ENCODE measurements around the gene OR2W3. TPM values are rescaled to one million over a fixed set of nuclear protein-coding genes. Genes with fewer than 3 reads are reported as not detected.

Gene OR2W3
- polyA plus RNA-seq, 2 of the 4 experiments (the other 2 are of a cell fraction): not detected

DNA sequence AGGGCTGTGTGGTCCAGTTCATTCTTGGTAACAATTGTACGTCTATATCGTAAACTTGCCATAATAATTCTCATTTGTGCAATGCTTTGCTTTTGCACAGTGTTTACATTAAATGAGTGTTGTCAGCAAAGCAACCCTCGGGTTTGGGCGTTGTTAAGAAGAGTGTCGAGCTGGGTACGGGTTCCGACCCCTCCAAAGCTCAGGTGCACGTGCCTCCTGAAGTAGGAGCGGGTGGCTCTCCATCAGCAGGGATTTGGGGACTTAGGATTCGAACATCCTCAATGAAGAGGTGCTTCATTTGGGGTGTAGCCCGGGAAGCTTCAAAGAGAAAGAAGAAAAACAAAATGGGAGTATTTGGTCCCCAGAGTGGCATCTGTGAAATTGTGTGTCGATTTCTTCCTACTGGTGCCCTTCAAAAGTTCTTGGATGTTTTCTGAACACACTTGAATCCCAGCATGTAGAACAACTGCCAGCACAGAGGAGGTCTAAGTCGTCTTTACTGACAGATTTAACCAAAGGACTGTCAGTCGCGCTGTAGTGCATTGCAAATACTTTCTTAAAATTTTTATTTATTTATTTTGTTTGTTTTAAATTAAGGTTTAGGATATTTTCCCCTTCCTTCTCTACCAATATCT is 37.3 kb upstream of the OR2W3 start:
- CTCF ChIA-PET: no interaction called here
- WGBS (ENCODE audit: missing lambda C conversion rate): 21% methylated on average over 15 of the region's 15 CpGs
- no peak overlapping the region for H3K27ac ChIP-seq
- no peak overlapping the region for H3K4me3 ChIP-seq
- POLR2A ChIA-PET: no interaction called here
- TF ChIP-seq RFX5 (IDR thresholded peaks at IDR 0.05) (no peak), HOXB5 (CRISPR knock-in tag; IDR thresholded peaks at IDR 0.05) (no peak), MYC (IDR thresholded peaks at IDR 0.05; ENCODE audit: borderline replicate concordance, low read length) (no peak), CBX8 (IDR thresholded peaks at IDR 0.05) (no peak), FOSL2 (IDR thresholded peaks at IDR 0.05) (no peak), FOSL2 (CRISPR knock-in tag; IDR thresholded peaks at IDR 0.05) (no peak), SREBF2 (IDR thresholded peaks at IDR 0.05) (no peak), EHMT2 (IDR thresholded peaks at IDR 0.05; ENCODE audit: low read depth) (no peak), CTCF (IDR thresholded peaks at IDR 0.05) (no peak), RNF2 (IDR thresholded peaks at IDR 0.05; ENCODE audit: borderline replicate concordance, low read depth) (no peak), PHF8 (IDR thresholded peaks at IDR 0.05; ENCODE audit: borderline replicate concordance, low read depth) (no peak), POLR2A (IDR thresholded peaks at IDR 0.05; ENCODE audit: low read length) (no peak), CHD2 (IDR thresholded peaks at IDR 0.05; ENCODE audit: low read length, partially characterized antibody) (no peak)
- no peak overlapping the region for H3K4me2 ChIP-seq
- FAIRE-seq (no peak), ATAC-seq (no peak), DNase-seq (ENCODE audit: low read depth in 1 of 2, low spot score in 1 of 2) (no peak)
- H3K9me3 ChIP-seq: 0 out of 3 replicates have a peak, but pooled peaks cover 5% of the 10 kb centered on the region
- no peaks in the 10 kb centered on the region for H3K4me1 ChIP-seq

GRCh38 chr1:247862756-247863155 is 32.6 kb upstream of the OR2W3 start:
- TF ChIP-seq, protein P1, sequence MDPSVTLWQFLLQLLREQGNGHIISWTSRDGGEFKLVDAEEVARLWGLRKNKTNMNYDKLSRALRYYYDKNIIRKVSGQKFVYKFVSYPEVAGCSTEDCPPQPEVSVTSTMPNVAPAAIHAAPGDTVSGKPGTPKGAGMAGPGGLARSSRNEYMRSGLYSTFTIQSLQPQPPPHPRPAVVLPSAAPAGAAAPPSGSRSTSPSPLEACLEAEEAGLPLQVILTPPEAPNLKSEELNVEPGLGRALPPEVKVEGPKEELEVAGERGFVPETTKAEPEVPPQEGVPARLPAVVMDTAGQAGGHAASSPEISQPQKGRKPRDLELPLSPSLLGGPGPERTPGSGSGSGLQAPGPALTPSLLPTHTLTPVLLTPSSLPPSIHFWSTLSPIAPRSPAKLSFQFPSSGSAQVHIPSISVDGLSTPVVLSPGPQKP (IDR thresholded peaks at IDR 0.05; ENCODE audit: low read depth, low read length): no peak
- TF ChIP-seq BCL3 (IDR thresholded peaks at IDR 0.05): no peak
- TF ChIP-seq MAZ (IDR thresholded peaks at IDR 0.05; ENCODE audit: borderline replicate concordance, low read depth, low read length): no peak
- no peak for TF ChIP-seq EP300 (IDR thresholded peaks at IDR 0.05)
- TF ChIP-seq SMC3 (IDR thresholded peaks at IDR 0.05): no peak
- TF ChIP-seq ZFP36 (IDR thresholded peaks at IDR 0.05; ENCODE audit: borderline replicate concordance, partially characterized antibody): no peak
- TF ChIP-seq CHD2 (IDR thresholded peaks at IDR 0.05; ENCODE audit: low read length, partially characterized antibody): no peak
- TF ChIP-seq TP53 (CRISPR knock-in tag; IDR thresholded peaks at IDR 0.05): no peak
- DNase-seq (ENCODE audit: low read depth in 1 of 2, low spot score in 1 of 2) (no peak), FAIRE-seq (no peak), ATAC-seq (no peak)
- WGBS (ENCODE audit: missing lambda C conversion rate): 14% methylated on average over 4 of the region's 4 CpGs
- Histone ChIP-seq H3K4me2 (no peak overlapping the region), H3K9me3 (0 out of 3 replicates have a peak, but pooled peaks cover 2% of the 10 kb centered on the region), H3K4me3 (no peak overlapping the region), H3K27ac (no peak overlapping the region), H3K4me1 (no peaks in the 10 kb centered on the region)
- CTCF ChIA-PET: no interaction called here
- POLR2A ChIA-PET: no interaction called here

- FAIRE-seq: no peak
- ChIA-PET CTCF (no interaction called here), POLR2A (no interaction called here)
- no peaks in the 10 kb centered on the region for H3K4me1 ChIP-seq
- H3K27ac ChIP-seq: no peak overlapping the region
- no peak overlapping the region for H3K4me3 ChIP-seq
- no peak for ATAC-seq
- DNase-seq (ENCODE audit: low read depth in 1 of 2, low spot score in 1 of 2): no peak
- H3K9me3 ChIP-seq: no peaks in the 10 kb centered on the region; the same call in 2 of the 3 replicates
- no peak overlapping the region for H3K4me2 ChIP-seq
- 42% methylated on average over 17 of the region's 17 CpGs for WGBS (ENCODE audit: missing lambda C conversion rate)
- TF ChIP-seq ZSCAN20 (CRISPR knock-in tag; IDR thresholded peaks at IDR 0.05): no peak
- no peak for TF ChIP-seq CHD4 (IDR thresholded peaks at IDR 0.05; ENCODE audit: borderline replicate concordance)
- TF ChIP-seq, protein P2, sequence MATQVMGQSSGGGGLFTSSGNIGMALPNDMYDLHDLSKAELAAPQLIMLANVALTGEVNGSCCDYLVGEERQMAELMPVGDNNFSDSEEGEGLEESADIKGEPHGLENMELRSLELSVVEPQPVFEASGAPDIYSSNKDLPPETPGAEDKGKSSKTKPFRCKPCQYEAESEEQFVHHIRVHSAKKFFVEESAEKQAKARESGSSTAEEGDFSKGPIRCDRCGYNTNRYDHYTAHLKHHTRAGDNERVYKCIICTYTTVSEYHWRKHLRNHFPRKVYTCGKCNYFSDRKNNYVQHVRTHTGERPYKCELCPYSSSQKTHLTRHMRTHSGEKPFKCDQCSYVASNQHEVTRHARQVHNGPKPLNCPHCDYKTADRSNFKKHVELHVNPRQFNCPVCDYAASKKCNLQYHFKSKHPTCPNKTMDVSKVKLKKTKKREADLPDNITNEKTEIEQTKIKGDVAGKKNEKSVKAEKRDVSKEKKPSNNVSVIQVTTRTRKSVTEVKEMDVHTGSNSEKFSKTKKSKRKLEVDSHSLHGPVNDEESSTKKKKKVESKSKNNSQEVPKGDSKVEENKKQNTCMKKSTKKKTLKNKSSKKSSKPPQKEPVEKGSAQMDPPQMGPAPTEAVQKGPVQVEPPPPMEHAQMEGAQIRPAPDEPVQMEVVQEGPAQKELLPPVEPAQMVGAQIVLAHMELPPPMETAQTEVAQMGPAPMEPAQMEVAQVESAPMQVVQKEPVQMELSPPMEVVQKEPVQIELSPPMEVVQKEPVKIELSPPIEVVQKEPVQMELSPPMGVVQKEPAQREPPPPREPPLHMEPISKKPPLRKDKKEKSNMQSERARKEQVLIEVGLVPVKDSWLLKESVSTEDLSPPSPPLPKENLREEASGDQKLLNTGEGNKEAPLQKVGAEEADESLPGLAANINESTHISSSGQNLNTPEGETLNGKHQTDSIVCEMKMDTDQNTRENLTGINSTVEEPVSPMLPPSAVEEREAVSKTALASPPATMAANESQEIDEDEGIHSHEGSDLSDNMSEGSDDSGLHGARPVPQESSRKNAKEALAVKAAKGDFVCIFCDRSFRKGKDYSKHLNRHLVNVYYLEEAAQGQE (IDR thresholded peaks at IDR 0.05): no peak
- TF ChIP-seq RCOR1 (IDR thresholded peaks at IDR 0.05; ENCODE audit: low read depth, low read length): no peak
- TF ChIP-seq SREBF2 (IDR thresholded peaks at IDR 0.05): no peak
- TF ChIP-seq, protein P3, sequence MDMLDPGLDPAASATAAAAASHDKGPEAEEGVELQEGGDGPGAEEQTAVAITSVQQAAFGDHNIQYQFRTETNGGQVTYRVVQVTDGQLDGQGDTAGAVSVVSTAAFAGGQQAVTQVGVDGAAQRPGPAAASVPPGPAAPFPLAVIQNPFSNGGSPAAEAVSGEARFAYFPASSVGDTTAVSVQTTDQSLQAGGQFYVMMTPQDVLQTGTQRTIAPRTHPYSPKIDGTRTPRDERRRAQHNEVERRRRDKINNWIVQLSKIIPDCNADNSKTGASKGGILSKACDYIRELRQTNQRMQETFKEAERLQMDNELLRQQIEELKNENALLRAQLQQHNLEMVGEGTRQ (IDR thresholded peaks at IDR 0.05): no peak
- no peak for TF ChIP-seq CBX8 (IDR thresholded peaks at IDR 0.05)
- TF ChIP-seq CEBPB (IDR thresholded peaks at IDR 0.05): no peak
- no peak for TF ChIP-seq NR3C1 (IDR thresholded peaks at IDR 0.05)
Observed at GRCh38 chr1:247864644-247865043, 30.7 kb upstream of the OR2W3 start.

Data from A549 (cell line).